CMK (cell line): Measurements from ENCODE around the gene CEACAM6.
A peak's percentile ranks its signal among the peaks of the same experiment; 100 is the strongest.
"Not testable (repeated sequence)": the region's sequence is repeated elsewhere in the genome, so short reads cannot be mapped to it uniquely, and the experiment has no call there.

ENCODE experiments used
- DNase-seq: peaks from one replicate; pipeline ENCODE4 v3.0.0-alpha.2; 2010; ENCODE audit warnings: low read depth

CEACAM6 gene

GRCh38 chr19:41755328-41755913, at the start of gene CEACAM6:
TSS of gene CEACAM6 (plus strand) at chr19:41755530. CDS start at chr19:41755639, 109 bp downstream.
- no peak for DNase-seq

- peak; percentile 42 for DNase-seq
These were observed 48.4 kb upstream of the CEACAM6 start for GRCh38 chr19:41706741-41707501.

GRCh38 chr19:41707502-41707812, 47.9 kb upstream of the CEACAM6 start:
- DNase-seq, result no peak

- DNase-seq, result no peak
These were observed 47.4 kb upstream of the CEACAM6 start for GRCh38 chr19:41707871-41708371.

- DNase-seq, result no peak
These were observed 46.8 kb upstream of the CEACAM6 start, which contains the start of gene CEACAM5 for GRCh38 chr19:41708481-41708880. TSS of gene CEACAM5 (plus strand) at chr19:41708626. CDS start at chr19:41708732, 106 bp downstream.

GRCh38 chr19:41709516-41709915, 45.8 kb upstream of the CEACAM6 start:
- not testable (repeated sequence) for DNase-seq

- no peak for DNase-seq
These were observed 45.2 kb upstream of the CEACAM6 start for GRCh38 chr19:41709951-41710645.

GRCh38 chr19:41711376-41712261, 43.7 kb upstream of the CEACAM6 start:
- no peak for DNase-seq

GRCh38 chr19:41714598-41714997, 40.7 kb upstream of the CEACAM6 start:
- DNase-seq, result no peak

- no peak for DNase-seq
These were observed 36.6 kb upstream of the CEACAM6 start for GRCh38 chr19:41718761-41719160.

GRCh38 chr19:41720103-41720502, 35.2 kb upstream of the CEACAM6 start:
- DNase-seq, result no peak

GRCh38 chr19:41726493-41726892, 28.8 kb upstream of the CEACAM6 start:
- DNase-seq, result no peak

GRCh38 chr19:41734156-41734555, 21.2 kb upstream of the CEACAM6 start:
- no peak for DNase-seq

- no peak for DNase-seq
These were observed 20.7 kb upstream of the CEACAM6 start for GRCh38 chr19:41734585-41734984.

- DNase-seq, result no peak
These were observed 20.2 kb upstream of the CEACAM6 start for GRCh38 chr19:41735071-41735600.

GRCh38 chr19:41739361-41739760, 16.0 kb upstream of the CEACAM6 start:
- no peak for DNase-seq

GRCh38 chr19:41740415-41741243, 14.7 kb upstream of the CEACAM6 start:
- no peak for DNase-seq

- DNase-seq, result no peak
These were observed 14.1 kb upstream of the CEACAM6 start for GRCh38 chr19:41741244-41741554.

- no peak for DNase-seq
These were observed 10.5 kb upstream of the CEACAM6 start for GRCh38 chr19:41744850-41745249.

GRCh38 chr19:41745756-41746155, 9.6 kb upstream of the CEACAM6 start:
- no peak for DNase-seq
